Activated naive CD4-positive, alpha-beta T cell treated with Interleukin-2 at 50 U/mL for 16 hours (primary cell): ENCODE data around the gene FUT2.

Source experiments
- DNase-seq: peaks from one replicate; pipeline ENCODE4 v3.0.0-alpha.2; 2020

Gene FUT2

DNA sequence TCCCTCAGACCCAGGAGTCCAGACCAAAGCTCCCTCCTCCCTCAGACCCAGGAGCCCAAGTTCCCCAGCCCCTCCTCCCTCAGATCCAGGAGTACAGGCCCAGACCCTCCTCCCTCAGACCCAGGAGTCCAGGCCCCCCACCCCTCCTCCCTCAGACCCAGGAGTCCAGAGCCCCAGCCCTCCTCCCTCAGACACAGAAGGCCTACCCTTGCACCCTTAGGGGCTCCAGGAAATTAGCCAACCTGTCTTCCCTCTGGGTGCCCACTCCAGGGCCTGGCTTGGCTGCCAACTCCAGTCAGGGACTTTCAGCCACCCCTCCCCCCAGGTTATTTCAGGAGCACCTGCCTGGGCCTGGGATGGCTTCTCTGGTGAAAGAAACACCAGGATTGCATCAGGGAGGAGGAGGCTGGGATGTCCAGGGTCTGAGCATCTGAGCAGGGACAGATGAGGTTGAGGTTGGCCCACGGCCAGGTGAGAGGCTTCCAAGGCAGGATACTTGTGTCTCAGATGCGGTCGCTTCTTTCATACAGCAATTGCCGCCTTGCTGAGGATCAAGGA lies 59.4 kb downstream of the FUT2 start, which contains the start of gene FGF21:
Gene FGF21, plus strand, starts transcription at position 441 of the 558 bp plus-strand sequence. CDS start 713 bp downstream, outside the sequence.
- no peak for DNase-seq
